Measurements from ENCODE around the gene FAM234A.
"Not testable (repeated sequence)": the region's sequence is repeated elsewhere in the genome, so short reads cannot be mapped to it uniquely, and the experiment has no call there.

DNA sequence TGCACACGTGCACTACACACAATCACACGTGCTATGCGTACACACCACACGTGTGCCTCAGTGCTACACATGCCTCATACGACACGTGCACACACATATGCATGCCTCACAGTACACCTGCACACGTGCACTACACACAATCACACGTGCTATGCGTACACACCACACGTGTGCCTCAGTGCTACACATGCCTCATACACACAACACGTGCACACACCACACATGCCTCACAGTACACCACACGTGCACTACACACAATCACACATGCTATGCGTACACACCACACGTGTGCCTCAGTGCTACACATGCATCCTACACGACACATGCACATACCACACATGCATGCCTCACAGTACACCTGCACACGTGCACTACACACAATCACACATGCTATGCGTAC lies 32.9 kb downstream of the FAM234A start:
- not testable (repeated sequence) for TF ChIP-seq POLR2A (IDR thresholded peaks at IDR 0.05; ENCODE audit: low read depth, low read length); POLR2AphosphoS5 (IDR thresholded peaks at IDR 0.05; ENCODE audit: low read depth, low read length); TAF1 (IDR thresholded peaks at IDR 0.05; ENCODE audit: borderline replicate concordance, low read depth, low read length)
